Right atrium auricular region (tissue), 2 donors: ENCODE results near the gene TMEM26. TPM values are rescaled to one million over a fixed set of nuclear protein-coding genes. Genes with fewer than 3 reads are reported as not detected.

Source experiments
- DNase-seq: peaks from one replicate; pipeline ENCODE4 v3.0.0-alpha.2; 2019; ENCODE audit warnings: low spot score
- H3K27ac ChIP-seq, 2 donors: fragments of 200-600 bp; sonication (generic); 1 replicate in 1 of 2; 2 replicates in 1 of 2; pipeline ENCODE4 v1.5.1; 2016 to 2019
- H3K27me3 ChIP-seq, 2 donors: fragments of 200-600 bp; sonication (generic); one replicate each; pipeline versions ENCODE4 v1.5.1 to v1.6.0; 2017 to 2019
- H3K36me3 ChIP-seq: fragments of 200-600 bp; sonication (generic); one replicate; pipeline ENCODE4 v1.5.1; 2016
- H3K4me1 ChIP-seq, 2 donors: fragments of 200-600 bp; sonication (generic); one replicate each; pipeline versions ENCODE4 v1.5.1 to v1.6.0; 2017 to 2019
- H3K4me3 ChIP-seq, 2 donors: fragments of 200-600 bp; sonication (generic); 1 replicate in 1 of 2; 2 replicates in 1 of 2; pipeline ENCODE4 v1.5.1; 2017 to 2019; ENCODE audit warnings: mild to moderate bottlenecking in 1 of 2, moderate library complexity in 1 of 2
- H3K9me3 ChIP-seq, 2 donors: fragments of 200-600 bp; sonication (generic); one replicate each; pipeline ENCODE4 v1.5.1; 2019
- total RNA-seq, 2 donors: library from RNA; depleted of rRNA; stranded (reverse); fragments of >200 nt; gene quantifications; one replicate each; pipeline ENCODE4 v1.1.0, GENCODE V29; 2016
- TF ChIP-seq, protein P1 (sequence below), 2 donors: fragments of 200-600 bp; sonication (generic); IDR thresholded peaks; one replicate each; pipeline ENCODE4 v1.5.1; 2019; ENCODE audit warnings: antibody characterized with exemption in 2 of 2

The TMEM26 gene
- total RNA-seq, 2 donors from 2014 or later, result 0.08 to 0.11 TPM

- Histone ChIP-seq H3K36me3 (no peaks in the 10 kb centered on the region), H3K4me1 (peaks cover 0 to 17% of the 10 kb centered on the region in 2 donors), H3K4me3 (no peak overlapping the region), H3K27me3 (peaks cover 3 to 7% of the 10 kb centered on the region in 2 donors), H3K27ac (no peak overlapping the region), H3K9me3 (no peaks in the 10 kb centered on the region)
- TF ChIP-seq, protein P1, sequence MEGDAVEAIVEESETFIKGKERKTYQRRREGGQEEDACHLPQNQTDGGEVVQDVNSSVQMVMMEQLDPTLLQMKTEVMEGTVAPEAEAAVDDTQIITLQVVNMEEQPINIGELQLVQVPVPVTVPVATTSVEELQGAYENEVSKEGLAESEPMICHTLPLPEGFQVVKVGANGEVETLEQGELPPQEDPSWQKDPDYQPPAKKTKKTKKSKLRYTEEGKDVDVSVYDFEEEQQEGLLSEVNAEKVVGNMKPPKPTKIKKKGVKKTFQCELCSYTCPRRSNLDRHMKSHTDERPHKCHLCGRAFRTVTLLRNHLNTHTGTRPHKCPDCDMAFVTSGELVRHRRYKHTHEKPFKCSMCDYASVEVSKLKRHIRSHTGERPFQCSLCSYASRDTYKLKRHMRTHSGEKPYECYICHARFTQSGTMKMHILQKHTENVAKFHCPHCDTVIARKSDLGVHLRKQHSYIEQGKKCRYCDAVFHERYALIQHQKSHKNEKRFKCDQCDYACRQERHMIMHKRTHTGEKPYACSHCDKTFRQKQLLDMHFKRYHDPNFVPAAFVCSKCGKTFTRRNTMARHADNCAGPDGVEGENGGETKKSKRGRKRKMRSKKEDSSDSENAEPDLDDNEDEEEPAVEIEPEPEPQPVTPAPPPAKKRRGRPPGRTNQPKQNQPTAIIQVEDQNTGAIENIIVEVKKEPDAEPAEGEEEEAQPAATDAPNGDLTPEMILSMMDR (IDR thresholded peaks at IDR 0.05), result no peak
- no peak for DNase-seq
Observed at GRCh38 chr10:61448841-61449600, 4.2 kb downstream of the TMEM26 start.

GRCh38 chr10:61448091-61448490, 5.1 kb downstream of the TMEM26 start:
- DNase-seq, result no peak
- Histone ChIP-seq H3K27me3 (peaks cover 2 to 3% of the 10 kb centered on the region in 2 donors), H3K4me3 (no peak overlapping the region), H3K36me3 (no peaks in the 10 kb centered on the region), H3K4me1 (peaks cover 0 to 10% of the 10 kb centered on the region in 2 donors), H3K27ac (no peak overlapping the region), H3K9me3 (no peaks in the 10 kb centered on the region)
- TF ChIP-seq, protein P1 (IDR thresholded peaks at IDR 0.05), result no peak

GRCh38 chr10:61439058-61439609, 14.0 kb downstream of the TMEM26 start:
- TF ChIP-seq, protein P1 (IDR thresholded peaks at IDR 0.05), result no peak
- H3K36me3 ChIP-seq, result no peaks in the 10 kb centered on the region
- no peak for DNase-seq
- no peaks in the 10 kb centered on the region for H3K9me3 ChIP-seq
- H3K4me3 ChIP-seq, result no peak overlapping the region
- no peaks in the 10 kb centered on the region for H3K27me3 ChIP-seq
- H3K4me1 ChIP-seq, result no peaks in the 10 kb centered on the region
- no peak overlapping the region for H3K27ac ChIP-seq

- no peaks in the 10 kb centered on the region for H3K4me1 ChIP-seq
- no peaks in the 10 kb centered on the region for H3K36me3 ChIP-seq
- H3K4me3 ChIP-seq, result no peak overlapping the region
- H3K9me3 ChIP-seq, result no peaks in the 10 kb centered on the region
- TF ChIP-seq, protein P1 (IDR thresholded peaks at IDR 0.05), result no peak
- no peak for DNase-seq
- no peaks in the 10 kb centered on the region for H3K27me3 ChIP-seq
- H3K27ac ChIP-seq, result no peak overlapping the region
Observed at GRCh38 chr10:61438141-61438988, 14.8 kb downstream of the TMEM26 start.

GRCh38 chr10:61423178-61423577, 30.0 kb downstream of the TMEM26 start:
- DNase-seq, result no peak
- no peak overlapping the region for H3K27ac ChIP-seq
- TF ChIP-seq, protein P1 (IDR thresholded peaks at IDR 0.05), result no peak
- no peaks in the 10 kb centered on the region for H3K36me3 ChIP-seq
- H3K27me3 ChIP-seq, result no peaks in the 10 kb centered on the region
- no peaks in the 10 kb centered on the region for H3K4me1 ChIP-seq
- H3K4me3 ChIP-seq, result no peak overlapping the region
- peaks cover 0 to 57% of the 10 kb centered on the region in 2 donors for H3K9me3 ChIP-seq
